ENCODE results near the gene OR8B8.

Gene OR8B8

GRCh38 chr11:124479561-124479960 lies 34.1 kb upstream of the OR8B8 start:
- ChIA-PET POLR2A (no interaction called here), CTCF (no interaction called here)
- TF ChIP-seq TARDBP (IDR thresholded peaks at IDR 0.05), result no peak
- TF ChIP-seq LEF1 (IDR thresholded peaks at IDR 0.05; ENCODE audit: borderline replicate concordance), result no peak
- TF ChIP-seq NFRKB (IDR thresholded peaks at IDR 0.05), result no peak
- no peak for TF ChIP-seq HDGF (IDR thresholded peaks at IDR 0.05; ENCODE audit: borderline replicate concordance)
- TF ChIP-seq PKNOX1 (IDR thresholded peaks at IDR 0.05), result no peak
- TF ChIP-seq BHLHE40 (IDR thresholded peaks at IDR 0.05; ENCODE audit: borderline replicate concordance), result no peak
- TF ChIP-seq ELF4 (IDR thresholded peaks at IDR 0.05), result no peak
- no peak for TF ChIP-seq ZNF384 (IDR thresholded peaks at IDR 0.05)
- TF ChIP-seq FOXM1 (IDR thresholded peaks at IDR 0.05; ENCODE audit: borderline replicate concordance), result no peak
- no peak for TF ChIP-seq SP1 (IDR thresholded peaks at IDR 0.05)
- TF ChIP-seq FOXA1 (IDR thresholded peaks at IDR 0.05), result no peak
- no peak for TF ChIP-seq L3MBTL2 (conservative IDR thresholded peaks at IDR 0.05)
- no peak for DNase-seq (ENCODE audit: extremely low spot score)

GRCh38 chr11:124475265-124475664 lies 29.8 kb upstream of the OR8B8 start:
- ChIA-PET CTCF (no interaction called here), POLR2A (no interaction called here)
- TF ChIP-seq BHLHE40 (IDR thresholded peaks at IDR 0.05; ENCODE audit: borderline replicate concordance) (no peak), CTBP1 (IDR thresholded peaks at IDR 0.05; ENCODE audit: borderline replicate concordance) (no peak), SP1 (IDR thresholded peaks at IDR 0.05) (no peak)
- DNase-seq (ENCODE audit: extremely low spot score), result no peak

GRCh38 chr11:124474779-124475178 lies 29.3 kb upstream of the OR8B8 start:
- TF ChIP-seq PKNOX1 (IDR thresholded peaks at IDR 0.05), result no peak
- no peak for TF ChIP-seq BHLHE40 (IDR thresholded peaks at IDR 0.05; ENCODE audit: borderline replicate concordance)
- no peak for TF ChIP-seq CTBP1 (IDR thresholded peaks at IDR 0.05; ENCODE audit: borderline replicate concordance)
- TF ChIP-seq HDGF (IDR thresholded peaks at IDR 0.05; ENCODE audit: borderline replicate concordance), result no peak
- no peak for TF ChIP-seq L3MBTL2 (conservative IDR thresholded peaks at IDR 0.05)
- no peak for TF ChIP-seq ZNF384 (IDR thresholded peaks at IDR 0.05)
- no peak for TF ChIP-seq SUZ12 (IDR thresholded peaks at IDR 0.05)
- TF ChIP-seq SP1 (IDR thresholded peaks at IDR 0.05), result no peak
- TF ChIP-seq FOXM1 (IDR thresholded peaks at IDR 0.05; ENCODE audit: borderline replicate concordance), result no peak
- no peak for TF ChIP-seq ELF4 (IDR thresholded peaks at IDR 0.05)
- TF ChIP-seq TARDBP (IDR thresholded peaks at IDR 0.05), result no peak
- TF ChIP-seq FOXA1 (IDR thresholded peaks at IDR 0.05), result no peak
- no peak for TF ChIP-seq LEF1 (IDR thresholded peaks at IDR 0.05; ENCODE audit: borderline replicate concordance)
- no peak for TF ChIP-seq NFRKB (IDR thresholded peaks at IDR 0.05)
- TF ChIP-seq ARNT (IDR thresholded peaks at IDR 0.05), result no peak
- no peak for TF ChIP-seq FOXK2 (IDR thresholded peaks at IDR 0.05)
- CTCF ChIA-PET, result no interaction called here
- POLR2A ChIA-PET, result no interaction called here
- DNase-seq (ENCODE audit: extremely low spot score), result no peak

GRCh38 chr11:124474079-124474478 lies 28.6 kb upstream of the OR8B8 start:
- TF ChIP-seq ZNF384 (IDR thresholded peaks at IDR 0.05), result no peak
- no peak for TF ChIP-seq FOXK2 (IDR thresholded peaks at IDR 0.05)
- no peak for TF ChIP-seq FOXA1 (IDR thresholded peaks at IDR 0.05)
- TF ChIP-seq SP1 (IDR thresholded peaks at IDR 0.05), result no peak
- TF ChIP-seq BHLHE40 (IDR thresholded peaks at IDR 0.05; ENCODE audit: borderline replicate concordance), result no peak
- no peak for TF ChIP-seq NFRKB (IDR thresholded peaks at IDR 0.05)
- TF ChIP-seq ELF4 (IDR thresholded peaks at IDR 0.05), result no peak
- TF ChIP-seq SUZ12 (IDR thresholded peaks at IDR 0.05), result no peak
- TF ChIP-seq TARDBP (IDR thresholded peaks at IDR 0.05), result no peak
- CTCF ChIA-PET, result no interaction called here
- POLR2A ChIA-PET, result no interaction called here
- DNase-seq (ENCODE audit: extremely low spot score), result no peak

- ChIA-PET CTCF (no interaction called here), POLR2A (no interaction called here)
- TF ChIP-seq LEF1 (IDR thresholded peaks at IDR 0.05; ENCODE audit: borderline replicate concordance) (no peak), L3MBTL2 (conservative IDR thresholded peaks at IDR 0.05) (no peak), FOXK2 (IDR thresholded peaks at IDR 0.05) (no peak), ZNF384 (IDR thresholded peaks at IDR 0.05) (no peak), TARDBP (IDR thresholded peaks at IDR 0.05) (no peak)
Observed at GRCh38 chr11:124473476-124473875, 28.0 kb upstream of the OR8B8 start.

GRCh38 chr11:124470561-124471227 lies 25.2 kb upstream of the OR8B8 start:
- POLR2A ChIA-PET, result no interaction called here
- CTCF ChIA-PET, result no interaction called here
- TF ChIP-seq CTBP1 (IDR thresholded peaks at IDR 0.05; ENCODE audit: borderline replicate concordance) (no peak), LEF1 (IDR thresholded peaks at IDR 0.05; ENCODE audit: borderline replicate concordance) (no peak), L3MBTL2 (conservative IDR thresholded peaks at IDR 0.05) (no peak), FOXK2 (IDR thresholded peaks at IDR 0.05) (no peak), TARDBP (IDR thresholded peaks at IDR 0.05) (no peak), SUZ12 (IDR thresholded peaks at IDR 0.05) (no peak), ELF4 (IDR thresholded peaks at IDR 0.05) (no peak), SP1 (IDR thresholded peaks at IDR 0.05) (no peak), BHLHE40 (IDR thresholded peaks at IDR 0.05; ENCODE audit: borderline replicate concordance) (no peak), ZNF384 (IDR thresholded peaks at IDR 0.05) (no peak), FOXM1 (IDR thresholded peaks at IDR 0.05; ENCODE audit: borderline replicate concordance) (no peak), PKNOX1 (IDR thresholded peaks at IDR 0.05) (no peak), NFRKB (IDR thresholded peaks at IDR 0.05) (no peak), ARNT (IDR thresholded peaks at IDR 0.05) (no peak), FOXA1 (IDR thresholded peaks at IDR 0.05) (no peak), HDGF (IDR thresholded peaks at IDR 0.05; ENCODE audit: borderline replicate concordance) (no peak)
- DNase-seq (ENCODE audit: extremely low spot score), result no peak

More at GRCh38 chr11:124473476-124473875, 28.0 kb upstream of the OR8B8 start:
- no peak for DNase-seq (ENCODE audit: extremely low spot score)
